ENCODE results near the gene ZNF423. TPM values are rescaled to one million over a fixed set of nuclear protein-coding genes. Genes with fewer than 3 reads are reported as not detected.
"Not testable (repeated sequence)": the region's sequence is repeated elsewhere in the genome, so short reads cannot be mapped to it uniquely, and the experiment has no call there.

Gene ZNF423
- total RNA-seq, 1 donor from 2014 or later = 16.7 TPM

DNA sequence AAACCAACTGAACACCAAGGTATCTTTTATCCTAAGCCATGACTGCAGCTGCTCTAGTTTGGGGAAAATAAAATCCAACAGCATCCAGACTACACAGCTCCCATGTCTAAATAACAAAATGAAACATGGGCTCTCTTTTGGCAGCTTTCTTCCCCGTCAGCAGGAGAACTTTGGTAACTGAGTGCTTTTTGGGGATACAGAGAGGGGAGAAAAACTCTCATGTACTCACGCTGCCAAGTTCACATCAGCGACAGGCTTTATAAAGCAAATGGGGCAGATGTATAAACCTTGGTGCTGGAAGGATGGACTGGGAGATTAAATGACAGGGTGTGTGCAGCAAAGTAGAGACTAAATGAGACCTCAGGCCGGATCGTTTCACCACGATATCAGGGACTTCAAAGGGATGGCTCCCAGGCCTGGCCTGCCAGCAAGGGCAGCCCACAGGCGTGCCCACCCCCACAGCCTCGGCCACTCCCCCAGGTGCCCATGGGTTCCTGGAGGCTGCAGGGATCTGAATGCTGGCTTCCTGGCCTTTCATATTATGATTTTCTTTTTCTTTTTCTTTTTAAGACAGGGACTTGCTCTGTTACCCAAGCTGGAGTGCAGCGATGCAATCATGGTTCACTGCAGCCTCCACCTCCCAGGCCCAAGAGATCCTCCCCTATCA is 174.6 kb downstream of the ZNF423 start:
- Histone ChIP-seq H3K4me1 (ENCODE audit: control insufficient read depth in 3 of 3, insufficient read depth in 3 of 3, low read length in 3 of 3) (peaks cover 0 to 5% (median 3%) of the 10 kb centered on the region in 3 donors), H3K36me3 (ENCODE audit: control insufficient read depth in 3 of 3, insufficient read depth in 3 of 3, low read length in 3 of 3) (peaks cover 0 to 4% (median 0%) of the 10 kb centered on the region in 3 donors), H3K27ac (ENCODE audit: low read depth, low read length) (no peak overlapping the region), H3K4me3 (ENCODE audit: low read length in 3 of 3) (no peak overlapping the region), H3K27me3 (ENCODE audit: control insufficient read depth in 3 of 3, insufficient read depth in 3 of 3, low read length in 3 of 3) (no peaks in the 10 kb centered on the region), H3K9me3 (ENCODE audit: control insufficient read depth in 3 of 3, low read length in 3 of 3) (peaks cover 2 to 5% (median 3%) of the 10 kb centered on the region in 3 donors), H3K9ac (ENCODE audit: low read depth in 1 of 3, low read length in 3 of 3) (no peak overlapping the region)

DNA sequence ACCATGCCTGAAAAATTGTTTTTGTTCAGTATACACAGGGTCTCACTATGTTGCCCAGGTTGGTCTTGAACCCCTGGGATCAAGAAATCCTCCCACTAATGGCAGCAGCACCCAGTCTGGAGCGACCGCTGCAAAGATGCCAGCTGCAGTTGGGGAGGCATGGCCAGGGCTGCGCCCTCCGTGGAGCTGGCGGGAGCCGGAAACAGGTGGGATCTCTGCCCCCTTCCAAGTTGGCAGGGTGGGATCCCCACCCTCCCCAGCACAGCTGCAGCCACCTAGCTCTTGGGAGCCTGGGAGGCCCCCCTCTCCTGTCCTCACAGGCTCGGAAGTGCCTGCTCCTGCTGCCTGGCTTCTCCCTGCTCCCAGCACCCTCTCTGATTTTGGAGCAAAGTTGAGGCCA is 176.8 kb downstream of the ZNF423 start:
- H3K9me3 ChIP-seq (ENCODE audit: control insufficient read depth in 3 of 3, low read length in 3 of 3) = peaks cover 2 to 5% (median 3%) of the 10 kb centered on the region in 3 donors
- no peak overlapping the region for H3K4me3 ChIP-seq (ENCODE audit: low read length in 3 of 3)
- H3K27me3 ChIP-seq (ENCODE audit: control insufficient read depth in 3 of 3, insufficient read depth in 3 of 3, low read length in 3 of 3) = no peaks in the 10 kb centered on the region
- H3K4me1 ChIP-seq (ENCODE audit: control insufficient read depth in 3 of 3, insufficient read depth in 3 of 3, low read length in 3 of 3) = peaks cover 0 to 9% (median 7%) of the 10 kb centered on the region in 3 donors
- peaks cover 0 to 4% (median 0%) of the 10 kb centered on the region in 3 donors for H3K36me3 ChIP-seq (ENCODE audit: control insufficient read depth in 3 of 3, insufficient read depth in 3 of 3, low read length in 3 of 3)
- no peak overlapping the region for H3K27ac ChIP-seq (ENCODE audit: low read depth, low read length)
- no peak overlapping the region for H3K9ac ChIP-seq (ENCODE audit: low read depth in 1 of 3, low read length in 3 of 3)

DNA sequence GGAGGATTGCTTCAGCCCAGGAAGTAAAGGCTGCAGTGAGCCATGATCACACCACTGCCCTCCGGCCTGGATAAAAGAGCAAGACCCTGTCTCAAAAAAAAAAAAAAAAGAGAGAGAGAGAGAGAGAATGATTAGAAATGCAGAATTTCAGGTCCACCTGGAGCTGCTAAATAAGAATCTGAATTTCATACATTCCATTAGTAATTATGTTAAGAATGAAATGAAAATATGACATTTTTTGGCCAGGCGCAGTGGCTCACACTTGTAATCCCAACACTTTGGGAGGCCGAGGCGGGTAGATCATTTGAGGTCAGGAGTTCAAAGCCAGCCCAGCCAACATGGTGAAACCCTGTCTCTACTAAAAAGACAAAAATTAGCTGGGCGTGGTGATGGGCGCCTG is 178.3 kb downstream of the ZNF423 start:
- not testable (repeated sequence) for H3K9me3 ChIP-seq (ENCODE audit: control insufficient read depth in 3 of 3, low read length in 3 of 3); H3K27me3 ChIP-seq (ENCODE audit: control insufficient read depth in 3 of 3, insufficient read depth in 3 of 3, low read length in 3 of 3); H3K4me3 ChIP-seq (ENCODE audit: low read length in 3 of 3); H3K9ac ChIP-seq (ENCODE audit: low read depth in 1 of 3, low read length in 3 of 3); H3K36me3 ChIP-seq (ENCODE audit: control insufficient read depth in 3 of 3, insufficient read depth in 3 of 3, low read length in 3 of 3); H3K4me1 ChIP-seq (ENCODE audit: control insufficient read depth in 3 of 3, insufficient read depth in 3 of 3, low read length in 3 of 3); H3K27ac ChIP-seq (ENCODE audit: low read depth, low read length)

DNA sequence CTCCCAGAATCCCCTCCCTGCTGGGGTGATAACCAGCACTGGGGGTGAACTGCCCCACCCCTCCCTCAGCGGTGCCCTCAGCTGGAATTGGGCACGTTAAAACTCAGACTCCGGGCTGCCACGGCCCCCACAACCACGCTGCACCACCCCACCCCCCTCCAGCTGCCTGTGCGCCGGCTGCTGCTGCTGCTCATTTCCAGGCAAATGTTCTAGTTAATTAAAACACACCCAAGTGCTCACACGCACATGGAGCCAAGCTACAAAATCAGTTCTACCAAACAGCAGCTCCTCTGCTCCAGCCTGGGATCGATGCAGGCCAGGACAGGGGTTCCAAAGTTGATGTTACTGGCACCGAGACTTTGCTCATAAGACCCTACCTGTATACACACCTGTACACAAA is 180.5 kb downstream of the ZNF423 start:
- Histone ChIP-seq H3K36me3 (ENCODE audit: control insufficient read depth in 3 of 3, insufficient read depth in 3 of 3, low read length in 3 of 3) (peaks cover 0 to 4% (median 0%) of the 10 kb centered on the region in 3 donors), H3K4me3 (ENCODE audit: low read length in 3 of 3) (no peak overlapping the region), H3K27me3 (ENCODE audit: control insufficient read depth in 3 of 3, insufficient read depth in 3 of 3, low read length in 3 of 3) (no peaks in the 10 kb centered on the region), H3K9me3 (ENCODE audit: control insufficient read depth in 3 of 3, low read length in 3 of 3) (peaks cover 2 to 3% (median 2%) of the 10 kb centered on the region in 3 donors), H3K9ac (ENCODE audit: low read depth in 1 of 3, low read length in 3 of 3) (peak overlapping the region in 1 of 3 donors; percentile 16), H3K4me1 (ENCODE audit: control insufficient read depth in 3 of 3, insufficient read depth in 3 of 3, low read length in 3 of 3) (peaks cover 3 to 9% (median 7%) of the 10 kb centered on the region in 3 donors), H3K27ac (ENCODE audit: low read depth, low read length) (no peak overlapping the region)

DNA sequence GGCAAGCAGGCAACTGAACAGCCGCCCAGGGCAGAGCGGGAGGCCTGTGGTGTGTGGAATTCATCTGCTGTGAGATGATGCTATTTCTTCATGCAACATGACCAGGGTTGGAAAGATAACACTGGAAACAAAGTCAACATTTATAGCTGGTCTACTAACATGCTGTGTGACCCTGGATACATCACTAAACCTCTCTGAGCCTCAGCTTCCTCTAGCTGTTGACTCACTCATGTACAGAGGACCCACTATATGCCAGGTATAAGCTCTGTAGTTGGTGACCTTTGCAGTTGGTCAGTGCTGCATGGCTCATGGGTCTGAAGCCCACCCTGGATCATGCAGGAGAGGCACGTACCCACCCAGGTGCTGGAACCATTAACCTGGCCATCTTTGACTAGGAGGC is 180.9 kb downstream of the ZNF423 start:
- H3K27me3 ChIP-seq (ENCODE audit: control insufficient read depth in 3 of 3, insufficient read depth in 3 of 3, low read length in 3 of 3) = no peaks in the 10 kb centered on the region
- peaks cover 0 to under 1% (median 0%) of the 10 kb centered on the region in 3 donors for H3K36me3 ChIP-seq (ENCODE audit: control insufficient read depth in 3 of 3, insufficient read depth in 3 of 3, low read length in 3 of 3)
- no peak overlapping the region for H3K9ac ChIP-seq (ENCODE audit: low read depth in 1 of 3, low read length in 3 of 3)
- H3K4me3 ChIP-seq (ENCODE audit: low read length in 3 of 3) = no peak overlapping the region
- peaks cover 0 to 2% (median under 1%) of the 10 kb centered on the region in 3 donors for H3K9me3 ChIP-seq (ENCODE audit: control insufficient read depth in 3 of 3, low read length in 3 of 3)
- H3K4me1 ChIP-seq (ENCODE audit: control insufficient read depth in 3 of 3, insufficient read depth in 3 of 3, low read length in 3 of 3) = peaks cover 3 to 9% (median 7%) of the 10 kb centered on the region in 3 donors
- H3K27ac ChIP-seq (ENCODE audit: low read depth, low read length) = no peak overlapping the region

DNA sequence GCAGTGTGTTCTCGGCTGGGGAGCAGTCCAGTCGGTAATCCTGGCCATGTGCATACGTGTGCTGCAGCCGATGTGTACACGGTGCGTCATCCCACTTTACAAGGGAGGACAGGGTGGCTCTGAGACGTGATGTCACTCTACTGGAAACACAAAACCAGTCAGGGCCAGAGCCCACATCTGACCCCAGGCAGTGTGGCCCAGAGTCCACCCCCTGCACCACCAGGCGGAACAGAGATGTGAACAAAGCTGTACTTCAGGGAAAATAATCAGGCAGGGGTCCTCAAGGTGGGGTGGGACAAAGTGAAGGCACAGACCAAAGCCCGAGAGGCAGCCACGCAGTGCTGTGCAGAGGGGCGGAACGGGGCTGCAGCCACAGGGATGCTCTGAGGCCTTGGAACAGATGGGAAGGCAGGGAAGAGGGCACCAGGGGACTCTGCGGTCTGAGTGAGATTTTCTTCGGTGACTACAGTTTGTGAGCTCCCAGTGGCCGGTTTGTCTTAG is 181.5 kb downstream of the ZNF423 start:
- Histone ChIP-seq H3K4me3 (ENCODE audit: low read length in 3 of 3) (no peak overlapping the region), H3K27me3 (ENCODE audit: control insufficient read depth in 3 of 3, insufficient read depth in 3 of 3, low read length in 3 of 3) (no peaks in the 10 kb centered on the region), H3K4me1 (ENCODE audit: control insufficient read depth in 3 of 3, insufficient read depth in 3 of 3, low read length in 3 of 3) (peaks cover 3 to 9% (median 7%) of the 10 kb centered on the region in 3 donors), H3K9me3 (ENCODE audit: control insufficient read depth in 3 of 3, low read length in 3 of 3) (no peaks in the 10 kb centered on the region), H3K9ac (ENCODE audit: low read depth in 1 of 3, low read length in 3 of 3) (no peak overlapping the region), H3K36me3 (ENCODE audit: control insufficient read depth in 3 of 3, insufficient read depth in 3 of 3, low read length in 3 of 3) (no peaks in the 10 kb centered on the region), H3K27ac (ENCODE audit: low read depth, low read length) (no peak overlapping the region)

DNA sequence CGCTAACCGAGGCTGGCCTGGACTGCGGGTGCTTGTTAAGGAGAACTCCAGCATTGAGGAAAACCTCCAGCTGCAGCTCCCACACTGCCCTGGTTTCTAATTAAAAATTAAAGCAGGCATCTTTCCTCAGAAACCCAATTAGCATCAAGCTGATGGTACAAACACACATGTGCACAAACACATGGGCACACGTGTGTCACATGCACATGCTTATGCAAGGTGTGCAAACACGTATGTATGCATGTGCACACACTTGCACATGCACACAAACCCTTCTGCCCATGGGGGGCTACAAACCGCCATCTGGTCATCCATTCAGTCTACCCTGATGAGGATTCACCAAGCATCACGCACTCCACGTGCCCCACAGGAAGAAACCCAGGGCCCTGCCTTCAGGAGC is 182.5 kb downstream of the ZNF423 start:
- H3K9me3 ChIP-seq (ENCODE audit: control insufficient read depth in 3 of 3, low read length in 3 of 3) = no peaks in the 10 kb centered on the region
- no peaks in the 10 kb centered on the region for H3K27me3 ChIP-seq (ENCODE audit: control insufficient read depth in 3 of 3, insufficient read depth in 3 of 3, low read length in 3 of 3)
- peaks cover 3 to 13% (median 7%) of the 10 kb centered on the region in 3 donors for H3K4me1 ChIP-seq (ENCODE audit: control insufficient read depth in 3 of 3, insufficient read depth in 3 of 3, low read length in 3 of 3)

DNA sequence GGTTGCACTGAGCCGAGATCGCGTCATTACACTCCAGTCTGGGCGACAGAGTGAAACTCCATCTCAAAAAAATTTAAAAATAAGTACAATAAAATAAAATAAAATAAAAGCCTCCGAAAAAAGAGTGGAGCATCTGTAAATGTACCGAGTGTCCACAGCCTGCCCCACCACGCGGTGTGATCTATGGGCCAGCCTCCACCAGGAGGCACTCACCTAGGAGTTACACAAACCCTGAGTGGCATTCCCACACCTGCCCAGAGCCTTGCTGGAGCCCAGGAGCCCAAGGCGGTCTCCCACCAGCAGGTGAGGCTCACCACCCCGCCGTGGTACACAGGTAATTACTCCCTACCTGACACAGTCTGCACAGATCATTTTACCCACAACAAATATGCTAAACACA is 183.2 kb downstream of the ZNF423 start:
- Histone ChIP-seq H3K4me3 (ENCODE audit: low read length in 3 of 3) (no peak overlapping the region), H3K4me1 (ENCODE audit: control insufficient read depth in 3 of 3, insufficient read depth in 3 of 3, low read length in 3 of 3) (peaks cover 3 to 15% (median 7%) of the 10 kb centered on the region in 3 donors), H3K27ac (ENCODE audit: low read depth, low read length) (no peak overlapping the region), H3K9ac (ENCODE audit: low read depth in 1 of 3, low read length in 3 of 3) (no peak overlapping the region), H3K27me3 (ENCODE audit: control insufficient read depth in 3 of 3, insufficient read depth in 3 of 3, low read length in 3 of 3) (no peaks in the 10 kb centered on the region), H3K36me3 (ENCODE audit: control insufficient read depth in 3 of 3, insufficient read depth in 3 of 3, low read length in 3 of 3) (no peaks in the 10 kb centered on the region), H3K9me3 (ENCODE audit: control insufficient read depth in 3 of 3, low read length in 3 of 3) (no peaks in the 10 kb centered on the region)

More for the DNA sequence above, 182.5 kb downstream of the ZNF423 start:
- Histone ChIP-seq H3K4me3 (ENCODE audit: low read length in 3 of 3) (no peak overlapping the region), H3K36me3 (ENCODE audit: control insufficient read depth in 3 of 3, insufficient read depth in 3 of 3, low read length in 3 of 3) (no peaks in the 10 kb centered on the region), H3K9ac (ENCODE audit: low read depth in 1 of 3, low read length in 3 of 3) (no peak overlapping the region), H3K27ac (ENCODE audit: low read depth, low read length) (no peak overlapping the region)

DNA sequence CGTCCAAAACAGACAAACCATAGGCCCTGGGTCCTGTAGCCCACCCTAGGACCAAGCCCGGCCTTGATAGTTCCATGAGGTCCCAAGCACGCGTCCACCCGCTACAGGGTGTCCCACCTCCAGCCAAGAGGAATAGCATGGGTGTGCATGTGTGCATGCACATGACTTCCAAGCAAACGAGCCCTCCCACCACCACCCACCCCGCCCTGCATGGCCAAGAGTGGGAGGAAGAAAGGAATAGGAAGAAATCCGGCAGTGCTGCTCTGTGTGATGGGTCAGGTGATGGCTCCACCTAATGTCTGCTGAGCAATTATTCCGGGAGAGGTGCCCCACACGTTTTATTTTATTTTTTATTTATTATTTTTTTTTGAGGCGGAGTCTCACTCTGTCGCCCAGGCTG is 184.6 kb downstream of the ZNF423 start:
- peaks cover 3 to 10% (median 4%) of the 10 kb centered on the region in 3 donors for H3K4me1 ChIP-seq (ENCODE audit: control insufficient read depth in 3 of 3, insufficient read depth in 3 of 3, low read length in 3 of 3)
- no peaks in the 10 kb centered on the region for H3K27me3 ChIP-seq (ENCODE audit: control insufficient read depth in 3 of 3, insufficient read depth in 3 of 3, low read length in 3 of 3)
- H3K4me3 ChIP-seq (ENCODE audit: low read length in 3 of 3) = no peak overlapping the region
- H3K27ac ChIP-seq (ENCODE audit: low read depth, low read length) = no peak overlapping the region
- H3K9me3 ChIP-seq (ENCODE audit: control insufficient read depth in 3 of 3, low read length in 3 of 3) = no peaks in the 10 kb centered on the region
- H3K9ac ChIP-seq (ENCODE audit: low read depth in 1 of 3, low read length in 3 of 3) = no peak overlapping the region
- no peaks in the 10 kb centered on the region for H3K36me3 ChIP-seq (ENCODE audit: control insufficient read depth in 3 of 3, insufficient read depth in 3 of 3, low read length in 3 of 3)

DNA sequence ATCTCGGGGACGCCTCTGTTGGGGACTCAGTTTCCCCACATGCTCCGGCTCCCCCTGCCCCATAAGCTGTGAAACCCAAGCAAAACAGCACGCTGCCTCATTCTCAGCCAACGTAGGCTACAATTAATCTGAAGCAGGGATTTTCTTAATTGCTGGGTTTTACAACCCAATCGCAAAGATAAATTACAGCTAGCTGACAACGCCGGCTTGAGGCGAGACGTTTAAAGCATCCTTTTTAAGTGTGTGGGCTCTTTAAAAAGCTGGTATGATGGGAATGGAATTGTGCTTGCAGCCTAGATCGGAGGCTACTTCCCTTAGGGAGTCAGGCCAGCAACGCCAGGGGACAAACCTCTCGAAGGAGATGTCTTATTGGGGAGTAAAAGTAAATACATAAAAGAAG is 185.3 kb downstream of the ZNF423 start:
- H3K36me3 ChIP-seq (ENCODE audit: control insufficient read depth in 3 of 3, insufficient read depth in 3 of 3, low read length in 3 of 3) = no peaks in the 10 kb centered on the region
- H3K4me3 ChIP-seq (ENCODE audit: low read length in 3 of 3) = no peak overlapping the region
- H3K9ac ChIP-seq (ENCODE audit: low read depth in 1 of 3, low read length in 3 of 3) = no peak overlapping the region
- H3K9me3 ChIP-seq (ENCODE audit: control insufficient read depth in 3 of 3, low read length in 3 of 3) = no peaks in the 10 kb centered on the region
- H3K27me3 ChIP-seq (ENCODE audit: control insufficient read depth in 3 of 3, insufficient read depth in 3 of 3, low read length in 3 of 3) = no peaks in the 10 kb centered on the region
- peaks cover 0 to 7% (median 3%) of the 10 kb centered on the region in 3 donors for H3K4me1 ChIP-seq (ENCODE audit: control insufficient read depth in 3 of 3, insufficient read depth in 3 of 3, low read length in 3 of 3)
- H3K27ac ChIP-seq (ENCODE audit: low read depth, low read length) = no peak overlapping the region
